Upper lobe of left lung (tissue), 4 donors: ENCODE measurements around the gene CELF1.

Source experiments
- CTCF ChIP-seq, 6 experiments: fragments of 450-650 bp in 4 of 6; fragments of 200-600 bp in 2 of 6; sonication (generic) in 2 of 6; IDR thresholded peaks; one replicate each; pipeline ENCODE4 v1.5.1; 2016 to 2019; ENCODE audit warnings: antibody characterized with exemption in 6 of 6
- EP300 ChIP-seq, 4 donors: sonication (generic); formaldehyde crosslinking; IDR thresholded peaks; one replicate each; pipeline ENCODE4 v1.5.1; 2017; ENCODE audit warnings: antibody characterized with exemption in 4 of 4, control low read depth in 2 of 4

DNA sequence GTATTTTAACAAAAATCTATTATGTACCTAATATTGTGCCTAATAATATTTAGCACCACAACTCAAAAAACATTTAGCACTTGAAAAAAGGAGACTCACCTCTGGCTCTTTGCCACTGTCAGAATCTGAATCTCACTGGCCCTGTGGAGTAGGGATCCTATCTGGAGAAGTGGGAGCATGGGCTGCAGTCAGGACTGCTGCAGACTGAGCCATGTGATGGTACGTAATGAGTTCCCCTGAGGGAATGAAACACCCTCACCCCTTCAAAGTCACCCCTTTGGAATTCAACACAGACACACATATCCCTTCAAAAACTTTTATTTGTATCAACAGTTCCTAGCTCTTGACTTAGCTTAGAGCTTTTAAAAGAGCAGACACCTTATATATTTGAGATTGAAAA is 19.0 kb upstream of the CELF1 start:
- TF ChIP-seq CTCF (IDR thresholded peaks at IDR 0.05) (no peak), EP300 (IDR thresholded peaks at IDR 0.05) (no peak)
